GM12864 (cell line): ENCODE measurements around the gene NDRG3.
"Not testable (repeated sequence)": the region's sequence is repeated elsewhere in the genome, so short reads cannot be mapped to it uniquely, and the experiment has no call there.

Experiments
- DNase-seq: peaks from one replicate; pipeline ENCODE4 v3.0.0-alpha.2; 2011; ENCODE audit warnings: low read depth
- H3K4me3 ChIP-seq: 2 replicates; pipeline ENCODE4 v1.5.1; 2011; ENCODE audit warnings: mild to moderate bottlenecking, low read depth, low read length, control low read depth
- TF ChIP-seq, protein P1 (sequence below): IDR thresholded peaks from 2 replicates; pipeline ENCODE4 v1.5.1; 2011; ENCODE audit warnings: low read depth, mild to moderate bottlenecking, moderate library complexity, low read length, control low read depth, inconsistent platforms; ENCODE audit errors: missing control alignments

The NDRG3 gene

DNA sequence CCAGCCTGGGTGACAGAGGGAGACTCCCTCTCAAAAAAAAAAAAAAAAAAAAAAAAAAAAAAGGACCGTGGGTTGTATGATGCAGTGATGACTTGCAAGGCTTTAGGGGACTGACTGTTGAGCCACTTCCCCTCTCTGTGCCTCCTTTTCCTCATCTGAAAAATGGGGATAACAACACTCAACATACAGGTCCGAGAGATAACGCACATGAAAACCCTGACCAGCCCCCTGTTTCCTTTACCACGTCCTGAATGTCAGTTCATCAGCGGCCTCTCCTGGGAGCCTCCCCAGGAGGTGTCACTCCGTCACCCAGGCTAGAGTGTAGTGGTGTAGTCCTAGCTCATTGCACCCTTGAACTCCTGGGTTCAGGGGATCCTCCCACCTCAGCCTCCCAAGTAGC, 103.8 kb downstream of the NDRG3 start:
- no peak overlapping the region for H3K4me3 ChIP-seq
- TF ChIP-seq, protein P1, sequence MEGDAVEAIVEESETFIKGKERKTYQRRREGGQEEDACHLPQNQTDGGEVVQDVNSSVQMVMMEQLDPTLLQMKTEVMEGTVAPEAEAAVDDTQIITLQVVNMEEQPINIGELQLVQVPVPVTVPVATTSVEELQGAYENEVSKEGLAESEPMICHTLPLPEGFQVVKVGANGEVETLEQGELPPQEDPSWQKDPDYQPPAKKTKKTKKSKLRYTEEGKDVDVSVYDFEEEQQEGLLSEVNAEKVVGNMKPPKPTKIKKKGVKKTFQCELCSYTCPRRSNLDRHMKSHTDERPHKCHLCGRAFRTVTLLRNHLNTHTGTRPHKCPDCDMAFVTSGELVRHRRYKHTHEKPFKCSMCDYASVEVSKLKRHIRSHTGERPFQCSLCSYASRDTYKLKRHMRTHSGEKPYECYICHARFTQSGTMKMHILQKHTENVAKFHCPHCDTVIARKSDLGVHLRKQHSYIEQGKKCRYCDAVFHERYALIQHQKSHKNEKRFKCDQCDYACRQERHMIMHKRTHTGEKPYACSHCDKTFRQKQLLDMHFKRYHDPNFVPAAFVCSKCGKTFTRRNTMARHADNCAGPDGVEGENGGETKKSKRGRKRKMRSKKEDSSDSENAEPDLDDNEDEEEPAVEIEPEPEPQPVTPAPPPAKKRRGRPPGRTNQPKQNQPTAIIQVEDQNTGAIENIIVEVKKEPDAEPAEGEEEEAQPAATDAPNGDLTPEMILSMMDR = no peak
- no peak for DNase-seq

DNA sequence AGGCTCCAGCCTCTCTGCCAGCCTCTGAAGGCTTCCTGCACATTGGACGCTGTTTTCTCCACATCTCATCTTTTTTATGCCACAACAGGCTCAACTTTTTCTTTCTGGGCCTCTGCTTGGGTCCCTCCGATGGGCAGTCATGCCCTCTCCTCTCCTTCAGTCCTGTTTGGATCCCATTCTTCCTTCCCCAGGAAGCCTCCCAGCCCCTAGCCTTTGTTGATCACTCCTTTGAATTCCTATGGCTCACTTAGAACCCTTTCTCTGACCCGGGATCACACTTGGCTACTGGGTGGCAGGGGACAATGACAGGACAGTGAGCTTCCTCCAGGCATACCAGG, 104.4 kb downstream of the NDRG3 start:
- DNase-seq = no peak
- TF ChIP-seq, protein P1 = no peak
- H3K4me3 ChIP-seq = no peak overlapping the region

DNA sequence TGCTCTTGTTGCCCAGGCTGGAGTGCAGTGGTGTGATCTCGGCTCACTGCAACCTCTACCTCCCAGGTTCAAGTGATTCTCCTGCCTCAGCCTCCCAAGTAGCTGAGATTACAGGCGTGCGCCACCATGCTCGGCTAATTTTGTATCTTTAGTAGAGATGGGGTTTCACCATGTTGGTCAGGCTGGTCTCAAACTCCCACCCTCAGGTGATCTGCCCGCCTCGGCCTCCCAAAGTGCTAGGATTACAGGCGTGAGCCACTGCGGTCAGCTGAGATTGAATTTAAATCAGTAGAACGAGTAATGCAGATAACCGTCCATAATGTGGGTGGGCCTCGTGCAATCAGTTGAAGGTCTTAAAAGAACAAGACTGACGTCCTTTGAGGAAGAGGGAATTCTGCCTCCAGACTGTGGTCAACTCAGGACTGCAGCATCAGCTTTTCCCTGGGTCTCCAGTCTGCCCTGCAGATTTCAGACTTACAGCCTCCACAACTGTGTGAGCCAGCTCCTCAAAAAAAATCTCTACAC, 107.0 kb downstream of the NDRG3 start:
- not testable (repeated sequence) for DNase-seq, H3K4me3 ChIP-seq

DNA sequence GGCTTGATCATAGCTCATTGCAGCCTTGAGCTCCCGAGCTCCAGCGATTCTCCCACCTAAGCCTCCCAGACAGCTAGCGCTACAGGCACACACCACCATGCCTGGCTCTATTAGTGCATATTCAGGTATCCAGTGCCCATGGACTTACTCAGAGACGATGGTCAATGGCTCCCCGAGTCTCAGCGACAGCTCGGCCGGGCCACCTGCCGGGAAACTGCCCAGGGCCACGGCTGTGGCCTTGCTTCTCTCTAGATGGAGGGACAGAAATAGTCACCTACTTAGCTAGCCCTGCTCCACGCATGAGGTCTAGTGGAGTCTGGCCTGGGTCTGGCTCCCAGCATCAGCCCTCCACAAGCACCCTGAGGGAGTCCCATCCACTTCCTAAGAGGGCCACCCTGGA, 111.5 kb downstream of the NDRG3 start:
- TF ChIP-seq, protein P1 = no peak
- no peak for DNase-seq
- no peak overlapping the region for H3K4me3 ChIP-seq

DNA sequence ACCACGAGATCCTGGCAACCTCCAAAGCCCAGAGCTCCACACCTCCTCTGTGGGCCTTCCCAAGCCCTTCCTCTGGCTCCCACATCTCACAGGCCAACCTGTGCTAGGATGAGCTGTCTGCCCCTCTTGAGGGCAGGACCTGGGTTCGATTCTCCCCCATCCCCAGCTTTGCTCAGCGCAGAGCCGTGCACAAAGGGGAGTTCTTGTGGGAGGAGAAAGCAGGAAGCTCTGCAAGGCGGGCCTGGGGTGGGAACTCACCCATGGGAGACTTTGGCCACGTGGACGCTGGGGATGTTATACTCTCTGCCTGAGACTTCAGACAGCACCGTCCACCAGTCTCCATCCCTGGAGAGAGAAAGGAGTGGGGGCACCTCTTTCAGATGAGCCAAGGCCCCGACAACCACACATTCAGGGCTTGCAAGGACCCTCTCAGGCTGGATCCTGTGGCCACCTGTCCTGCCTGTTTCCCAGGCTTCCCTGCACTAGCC, 112.6 kb downstream of the NDRG3 start:
- H3K4me3 ChIP-seq = no peak overlapping the region
- TF ChIP-seq, protein P1 = no peak
- DNase-seq = no peak

DNA sequence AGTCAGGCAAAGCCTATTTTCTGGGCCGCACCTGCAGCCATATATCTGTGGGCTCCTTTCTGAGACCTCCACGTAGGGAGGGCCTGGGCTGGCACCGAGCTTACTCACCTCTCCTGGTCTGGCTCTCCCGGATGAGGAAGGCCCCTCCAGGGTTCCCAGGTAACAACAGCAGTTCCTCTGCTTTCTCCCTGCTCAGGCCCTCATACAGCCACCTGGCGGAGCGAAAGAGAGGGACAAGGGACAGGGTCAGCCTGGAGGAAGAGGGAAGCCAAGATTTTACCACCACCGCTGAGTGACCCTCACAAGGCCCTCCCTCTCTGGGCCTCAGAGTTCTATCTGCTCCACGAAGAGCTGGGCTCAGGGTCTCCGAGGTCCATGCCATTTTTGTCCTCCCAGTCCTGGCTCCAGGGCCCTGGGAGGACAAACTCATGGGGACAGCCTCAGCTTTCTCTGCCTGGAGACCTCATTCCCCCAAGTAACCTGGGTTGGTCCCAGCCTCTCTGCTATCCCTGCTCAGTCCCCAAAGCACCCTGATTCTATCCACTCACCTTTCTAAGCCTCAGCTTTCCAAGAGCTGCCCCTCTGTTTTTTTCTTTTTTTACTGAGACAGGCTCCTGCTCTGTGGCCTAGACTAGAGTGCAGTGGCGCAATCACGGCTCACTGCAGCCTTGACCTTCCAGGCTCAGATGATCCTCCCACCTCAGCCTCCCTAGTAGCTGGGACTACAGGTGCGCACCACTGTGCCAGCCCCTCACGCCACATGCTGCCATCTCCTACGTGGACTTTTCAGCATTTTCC, 113.2 kb downstream of the NDRG3 start:
- no peak for DNase-seq
- H3K4me3 ChIP-seq = no peak overlapping the region
- TF ChIP-seq, protein P1 = no peak

DNA sequence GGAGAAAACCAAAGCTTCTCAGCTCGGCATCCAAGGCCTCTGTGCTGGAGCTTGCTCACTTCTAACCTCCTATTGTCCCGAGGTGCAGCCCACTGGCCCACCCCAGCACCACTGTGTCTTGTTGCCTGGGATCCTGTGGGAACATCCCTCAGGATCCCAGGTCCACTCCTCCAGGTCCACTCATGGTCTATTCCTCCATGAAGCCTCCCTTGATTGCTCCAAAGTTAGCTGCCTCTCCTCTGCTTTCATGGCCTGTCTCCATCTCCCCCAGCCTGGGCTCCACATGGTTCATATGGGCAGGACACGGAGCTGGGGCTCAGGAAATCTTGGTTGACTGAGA, 113.8 kb downstream of the NDRG3 start:
- DNase-seq = no peak
- TF ChIP-seq, protein P1 = no peak
- no peak overlapping the region for H3K4me3 ChIP-seq
